Body of pancreas (tissue), 4 donors: ENCODE data around the gene GGTLC1. TPM values are rescaled to one million over a fixed set of nuclear protein-coding genes. Genes with fewer than 3 reads are reported as not detected.
"Not testable (repeated sequence)": the region's sequence is repeated elsewhere in the genome, so short reads cannot be mapped to it uniquely, and the experiment has no call there.

Experiments used
- ATAC-seq: fragments of 150-250 bp; one replicate; pipeline ENCODE4 v1.9.1; 2016
- DNase-seq, 4 donors: peaks; one replicate each; pipeline ENCODE4 v3.0.0-alpha.2; 2019
- H3K27ac ChIP-seq, 4 donors: fragments of 200-600 bp; sonication (generic); 1 replicate in 3 of 4; 2 replicates in 1 of 4; pipeline versions ENCODE4 v1.5.1 to v1.6.1; 2016 to 2019; ENCODE audit warnings: mild to moderate bottlenecking in 1 of 4, mixed read lengths in 1 of 4, moderate library complexity in 1 of 4
- H3K27me3 ChIP-seq, 2 donors: fragments of 200-600 bp; sonication (generic); one replicate each; pipeline ENCODE4 v1.6.0; 2016; ENCODE audit warnings: mild to moderate bottlenecking in 1 of 2
- H3K36me3 ChIP-seq, 2 donors: fragments of 200-600 bp; sonication (generic); replicated peaks in 1 of 2; 2 replicates each; pipeline ENCODE4 v1.5.1; 2016; ENCODE audit warnings: low read depth in 2 of 2; ENCODE audit not compliant: insufficient read depth in 1 of 2
- H3K4me1 ChIP-seq: fragments of 200-600 bp; sonication (generic); one replicate; pipeline ENCODE4 v1.6.0; 2016
- H3K4me3 ChIP-seq, 2 donors: fragments of 200-600 bp; sonication (generic); 1 replicate in 1 of 2; 2 replicates in 1 of 2; pipeline ENCODE4 v1.5.1; 2016 to 2019
- H3K9me3 ChIP-seq, 3 donors: fragments of 200-600 bp; sonication (generic); 1 replicate in 2 of 3; 2 replicates in 1 of 3; pipeline ENCODE4 v1.5.1; 2016
- CTCF ChIP-seq, 7 experiments: fragments of 450-650 bp in 4 of 7; fragments of 200-600 bp in 3 of 7; sonication (generic) in 3 of 7; IDR thresholded peaks; one replicate each; pipeline ENCODE4 v1.5.1; 2016 to 2019; ENCODE audit warnings: antibody characterized with exemption in 7 of 7
- POLR2A ChIP-seq, 3 donors: fragments of 450-650 bp; IDR thresholded peaks; one replicate each; pipeline ENCODE4 v1.6.1; 2016; ENCODE audit warnings: antibody characterized with exemption in 3 of 3, mild to moderate bottlenecking in 2 of 3
- WGBS, 2 donors: methylation state at CpG; one replicate each; pipeline ENCODE4 v1.1.5; 2017; 5-methylcytosine and 5-hydroxymethylcytosine counted together
- intact Hi-C: fragments of 100-400 bp; cut with DNase I; formaldehyde crosslinking; loops from one replicate; pipeline ENCODE4 v1.15.1; 2023
- total RNA-seq, 2 donors: library from RNA; depleted of rRNA; stranded (reverse); fragments of >200 nt; gene quantifications; one replicate each; pipeline ENCODE4 v1.1.0, GENCODE V29; 2016

GGTLC1 gene
- total RNA-seq, 2 donors from 2014 or later: 3.4 TPM; not detected in 1

GRCh38 chr20:24001712-24002405, 13.3 kb upstream of the GGTLC1 start:
- Histone ChIP-seq H3K27ac (no peak overlapping the region), H3K9me3 (no peaks in the 10 kb centered on the region), H3K27me3 (no peaks in the 10 kb centered on the region), H3K36me3 (no peaks in the 10 kb centered on the region), H3K4me1 (no peaks in the 10 kb centered on the region), H3K4me3 (no peak overlapping the region)
- WGBS, 2 donors: 58 to 75% methylated on average over 7 of the region's 7 CpGs
- ATAC-seq (no peak), DNase-seq (no peak)
- TF ChIP-seq POLR2A (IDR thresholded peaks at IDR 0.05) (no peak), CTCF (IDR thresholded peaks at IDR 0.05) (no peak)
- intact Hi-C loops: no loop called here

- Histone ChIP-seq H3K27me3 (no peaks in the 10 kb centered on the region), H3K4me1 (no peaks in the 10 kb centered on the region), H3K9me3 (no peaks in the 10 kb centered on the region), H3K4me3 (no peak overlapping the region), H3K27ac (no peak overlapping the region), H3K36me3 (no peaks in the 10 kb centered on the region)
- DNase-seq (no peak), ATAC-seq (no peak)
- intact Hi-C loops: no loop called here
- TF ChIP-seq CTCF (IDR thresholded peaks at IDR 0.05) (no peak), POLR2A (IDR thresholded peaks at IDR 0.05) (no peak)
- 52 to 53% methylated on average over 4 of the region's 4 CpGs for WGBS, 2 donors
These were observed 10.3 kb upstream of the GGTLC1 start for GRCh38 chr20:23998844-23999243.

DNA sequence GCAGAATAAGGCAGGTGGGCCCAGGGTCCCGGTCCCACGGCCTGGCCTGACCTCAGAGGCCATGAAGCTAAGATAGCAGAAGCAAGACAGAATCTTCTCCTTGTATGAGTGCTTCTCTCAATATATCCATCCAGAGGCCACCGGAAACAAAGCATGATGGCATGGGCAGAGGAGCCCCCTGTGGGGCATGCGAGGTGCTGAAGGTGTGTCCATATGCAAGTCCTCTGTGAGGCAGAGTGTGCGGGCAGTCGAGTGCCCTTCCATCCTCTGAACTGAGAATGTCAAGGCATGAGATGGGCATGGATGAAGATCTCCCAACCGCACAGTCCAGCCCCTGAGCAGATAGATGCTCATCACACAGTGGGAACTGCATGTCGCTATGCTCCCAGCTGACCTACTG, 9.8 kb upstream of the GGTLC1 start:
- 54 to 72% methylated on average over 5 to 8 of the region's 8 CpGs for WGBS, 2 donors
- DNase-seq (no peak), ATAC-seq (no peak)
- no peaks in the 10 kb centered on the region for H3K4me1 ChIP-seq
- TF ChIP-seq CTCF (IDR thresholded peaks at IDR 0.05): no peak
- TF ChIP-seq POLR2A (IDR thresholded peaks at IDR 0.05): no peak
- no peak overlapping the region for H3K27ac ChIP-seq
- no peak overlapping the region for H3K4me3 ChIP-seq
- intact Hi-C loops: no loop called here
- H3K36me3 ChIP-seq: no peaks in the 10 kb centered on the region
- H3K27me3 ChIP-seq: no peaks in the 10 kb centered on the region
- no peaks in the 10 kb centered on the region for H3K9me3 ChIP-seq

DNA sequence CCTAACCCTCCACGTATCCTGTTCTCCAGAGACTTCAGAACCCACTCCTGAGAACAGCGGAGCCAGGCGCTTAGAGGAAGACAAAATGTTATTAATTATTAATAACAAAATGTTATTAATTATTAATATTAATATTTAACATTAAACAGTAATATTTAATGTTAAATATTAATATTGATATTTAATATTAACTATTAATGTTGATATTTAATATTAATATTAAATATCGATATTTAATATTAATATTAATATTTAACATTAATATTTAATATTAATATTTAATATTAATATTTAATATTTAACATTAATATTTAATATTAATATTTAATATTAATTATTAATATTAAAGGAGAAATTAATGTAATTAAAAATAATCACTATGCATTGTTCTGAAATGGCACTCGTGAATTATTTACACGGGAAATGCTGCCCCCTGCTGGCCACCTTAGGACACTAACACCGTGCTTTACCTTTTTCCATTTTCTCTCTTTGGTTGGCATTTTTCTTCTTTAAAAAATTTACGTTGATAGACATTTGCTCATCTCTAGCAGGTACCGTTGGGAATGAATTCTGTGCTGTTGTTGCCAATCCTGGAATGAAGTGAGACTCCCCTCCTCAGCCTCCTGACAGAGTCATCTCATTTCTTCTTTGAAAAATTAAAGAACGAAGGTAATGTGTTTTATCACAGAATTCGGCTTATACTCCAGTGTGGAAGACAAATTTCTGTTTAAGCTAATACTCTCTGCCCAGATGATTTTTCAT, 7.5 kb upstream of the GGTLC1 start:
- WGBS, 2 donors: 35 to 38% methylated on average over 11 of the region's 11 CpGs
- DNase-seq (peak; percentile 45 to 68 (median 63)), ATAC-seq (peak; percentile 38)
- Histone ChIP-seq H3K4me3 (no peak overlapping the region), H3K27ac (no peak overlapping the region), H3K9me3 (no peaks in the 10 kb centered on the region), H3K27me3 (no peaks in the 10 kb centered on the region), H3K4me1 (no peaks in the 10 kb centered on the region), H3K36me3 (no peaks in the 10 kb centered on the region)
- intact Hi-C loops: no loop called here
- peak; percentile 43 to 100 (median 75) for TF ChIP-seq CTCF (IDR thresholded peaks at IDR 0.05)
- no peak for TF ChIP-seq POLR2A (IDR thresholded peaks at IDR 0.05)

DNA sequence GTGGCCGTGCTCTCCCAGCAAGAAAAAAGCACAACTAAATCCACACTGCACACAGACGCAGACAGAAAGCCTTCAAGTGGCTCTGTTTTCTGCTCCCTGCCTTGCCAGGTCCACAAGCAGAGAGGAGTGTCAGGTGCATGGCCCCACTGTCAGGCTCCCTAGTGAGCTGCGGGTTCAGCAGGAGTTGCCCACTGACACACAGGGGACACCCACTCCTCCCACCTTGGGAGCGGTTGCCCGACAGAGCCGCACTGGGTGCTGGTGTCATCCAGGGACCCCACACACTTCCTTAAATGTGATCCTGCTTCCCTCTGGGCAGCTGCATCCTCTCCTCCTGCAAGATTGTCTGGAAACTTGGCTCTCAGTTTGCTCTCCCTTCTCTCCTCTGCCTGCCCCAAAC, 6.7 kb upstream of the GGTLC1 start:
- H3K27ac ChIP-seq, H3K4me3 ChIP-seq, ATAC-seq, DNase-seq, intact Hi-C loops, H3K36me3 ChIP-seq, H3K9me3 ChIP-seq, H3K27me3 ChIP-seq, H3K4me1 ChIP-seq: not testable (repeated sequence)
- WGBS, 2 donors: 50 to 69% methylated on average over 5 of the region's 6 CpGs

DNA sequence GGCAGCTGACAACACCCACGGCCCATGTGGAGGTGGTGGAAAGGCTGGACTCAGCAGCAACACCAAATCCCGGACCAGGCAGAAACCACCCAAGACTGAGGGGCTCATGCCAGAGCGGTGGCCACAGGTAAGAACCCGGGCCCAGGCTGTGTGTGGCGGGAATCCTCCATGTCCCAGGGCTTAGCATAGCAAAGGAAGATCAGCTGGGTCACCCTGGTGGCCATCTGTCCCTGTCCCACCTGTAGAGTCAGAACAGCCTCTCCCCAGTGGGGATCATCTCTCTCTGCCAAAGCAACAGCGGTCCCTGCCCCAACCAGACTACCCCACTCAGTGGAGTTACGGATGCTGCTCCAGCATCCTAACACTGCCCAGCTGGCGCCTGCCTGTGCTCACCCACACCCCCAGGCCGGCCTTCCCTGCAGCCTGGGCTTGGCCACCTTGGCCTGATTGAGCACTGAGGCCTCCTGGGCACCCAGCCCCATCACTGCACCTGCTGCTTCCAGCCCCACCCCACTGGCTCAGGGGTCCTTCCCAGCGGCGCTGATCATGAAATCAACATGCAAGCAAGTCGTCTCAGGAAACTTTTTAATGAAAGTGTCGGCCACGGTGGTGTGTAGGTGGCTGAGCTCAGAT, 5.5 kb upstream of the GGTLC1 start:
- H3K4me1 ChIP-seq, DNase-seq, H3K27me3 ChIP-seq, H3K9me3 ChIP-seq, H3K4me3 ChIP-seq, ATAC-seq, intact Hi-C loops, H3K27ac ChIP-seq, H3K36me3 ChIP-seq: not testable (repeated sequence)
- WGBS, 2 donors: 65% methylated on average over 14 of the region's 14 CpGs; no CpG with 5 or more reads in 1 of the 2 donors

- intact Hi-C loops: not testable (repeated sequence)
These were observed 4.9 kb upstream of the GGTLC1 start for GRCh38 chr20:23993440-23993839.

More at GRCh38 chr20:23993440-23993839, 4.9 kb upstream of the GGTLC1 start:
- not testable (repeated sequence) for H3K4me1 ChIP-seq, H3K36me3 ChIP-seq, H3K4me3 ChIP-seq, H3K27ac ChIP-seq, H3K27me3 ChIP-seq, ATAC-seq, DNase-seq, H3K9me3 ChIP-seq
- WGBS, 2 donors: 82% methylated on average over 4 to 6 of the region's 12 CpGs
